HG03159 (cell line): Measurements from ENCODE around the gene FAM3D.

ENCODE experiments used
- ATAC-seq: cut with Tn5 transposase; IDR thresholded peaks from one replicate; pipeline ENCODE4 v1.9.1; 2021; ENCODE audit warnings: mild to moderate bottlenecking, moderate library complexity; ENCODE audit not compliant: unreplicated experiment

Gene FAM3D

DNA sequence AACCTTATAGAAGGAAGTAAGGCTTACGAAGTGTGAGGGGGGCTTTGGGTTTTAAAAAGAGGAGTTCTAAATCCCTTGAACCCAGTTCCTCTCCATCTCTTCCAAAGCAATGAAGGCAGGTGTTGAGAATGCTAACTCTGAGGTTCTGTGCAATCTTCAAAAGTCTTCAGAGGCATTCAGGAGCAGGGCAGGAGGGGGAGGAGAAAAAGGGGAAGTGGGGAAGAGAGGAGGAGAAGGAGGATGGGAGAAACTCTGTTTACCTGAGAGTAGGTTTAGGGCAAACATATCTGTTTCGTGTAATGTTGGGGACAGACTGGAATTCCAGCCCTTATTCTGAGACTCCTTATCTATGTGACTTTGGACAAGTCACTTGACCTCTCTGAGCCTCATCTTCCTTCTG, 36.9 kb downstream of the FAM3D start:
- no peak for ATAC-seq

DNA sequence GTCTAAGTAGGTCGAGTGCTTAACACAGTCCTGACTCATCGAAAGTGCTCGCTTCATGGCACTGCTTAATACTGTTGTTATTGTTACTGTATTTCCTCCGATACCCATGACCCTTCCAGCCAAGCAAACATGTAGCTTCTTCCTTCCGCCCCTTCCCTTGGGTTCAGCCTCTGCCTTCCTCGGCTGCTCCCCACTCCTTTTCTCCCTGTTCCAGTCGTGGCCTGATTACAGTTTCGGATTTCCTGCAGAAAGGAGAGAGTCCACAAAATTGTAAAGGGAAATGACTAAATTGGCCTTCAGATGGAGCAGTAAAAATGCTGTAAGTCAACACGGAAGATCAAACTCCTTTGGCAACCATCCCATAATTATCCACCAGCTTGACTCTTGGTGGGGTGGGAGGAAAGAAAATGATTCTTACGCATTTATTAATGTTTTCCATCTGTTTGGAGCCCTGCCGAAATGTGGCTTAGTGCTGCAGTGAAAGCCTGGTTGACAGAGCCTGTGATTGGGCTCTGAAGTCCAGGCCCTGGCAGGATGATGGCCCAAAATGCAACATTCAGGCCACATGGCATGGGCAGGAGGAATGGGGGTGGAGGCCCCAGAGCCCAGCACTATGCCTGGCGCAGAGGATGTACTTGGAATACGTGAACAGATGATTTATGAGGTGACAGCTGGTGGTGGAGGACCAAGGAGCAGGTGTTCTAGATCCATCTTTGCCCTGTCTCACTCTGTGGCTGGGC, 37.6 kb downstream of the FAM3D start:
- no peak for ATAC-seq

DNA sequence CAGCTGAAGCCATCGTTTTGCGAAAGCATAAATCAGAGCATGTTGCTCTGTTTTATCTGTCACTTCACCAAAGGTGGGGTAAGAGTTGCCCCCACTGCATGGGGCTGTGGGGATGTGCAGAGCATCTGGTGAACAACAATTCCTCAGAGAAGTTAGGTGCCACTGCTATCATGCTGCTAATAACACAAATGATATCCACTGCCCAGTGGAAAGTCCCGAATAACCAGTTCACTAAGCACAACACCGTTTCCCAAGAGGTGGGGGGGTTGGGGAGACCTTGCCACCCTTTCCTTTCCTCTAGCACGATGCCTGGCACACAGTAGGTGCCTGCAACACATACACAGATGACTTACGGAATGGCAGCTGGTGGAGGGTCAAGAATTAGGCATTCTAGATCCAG, 38.6 kb downstream of the FAM3D start:
- no peak for ATAC-seq

DNA sequence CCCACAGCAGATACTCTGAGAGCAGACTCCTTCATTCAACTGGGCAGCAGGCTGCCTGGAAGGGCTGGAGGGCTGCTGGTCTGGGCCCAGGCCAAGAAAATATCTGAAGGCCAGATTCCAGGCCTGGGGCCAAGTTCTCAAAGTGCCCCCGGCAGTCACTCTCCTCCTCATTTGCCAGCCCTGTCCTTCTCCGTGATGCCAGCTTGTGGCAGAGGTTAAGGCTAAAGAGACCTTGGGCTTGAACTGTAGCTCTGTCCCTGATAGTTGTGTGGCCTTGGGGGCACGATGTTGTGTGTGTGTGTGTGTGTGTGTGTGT, 39.0 kb downstream of the FAM3D start:
- ATAC-seq = no peak

DNA sequence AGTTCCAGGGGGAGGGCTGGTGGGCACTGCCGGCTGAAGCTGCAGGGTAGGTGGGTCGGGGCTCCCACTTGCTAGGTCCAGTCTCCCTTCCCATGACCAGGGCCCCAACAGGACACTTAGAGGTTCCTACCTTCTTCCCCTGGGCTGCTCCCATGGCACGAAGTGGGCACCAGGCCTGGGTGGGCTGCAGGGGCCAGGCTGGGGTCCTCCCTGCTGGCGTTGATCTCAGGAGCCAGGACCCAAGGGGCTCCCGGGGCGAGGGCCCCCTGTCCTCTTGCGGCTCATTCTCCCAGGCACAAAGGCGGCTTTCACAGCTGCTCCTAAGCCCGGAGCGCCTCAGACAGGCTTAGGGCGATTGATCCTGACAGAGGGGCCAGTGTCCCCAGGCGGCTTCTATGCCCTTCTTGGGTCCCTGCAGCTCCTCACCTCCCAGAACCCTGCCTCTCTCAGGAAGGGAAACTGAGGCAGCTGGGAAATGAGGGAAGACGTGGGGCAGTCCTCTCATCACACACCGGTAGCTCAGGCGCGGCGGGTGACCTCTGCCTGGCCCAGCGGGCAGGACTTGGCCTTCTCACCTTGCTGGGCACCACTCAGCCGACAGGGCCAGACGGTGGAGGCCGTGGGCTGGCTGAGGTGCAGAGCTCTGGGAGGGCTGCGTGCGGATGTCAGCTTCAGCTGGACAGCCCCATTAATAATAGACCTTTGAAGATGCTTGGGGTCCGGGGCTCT, 39.6 kb downstream of the FAM3D start:
- no peak for ATAC-seq

DNA sequence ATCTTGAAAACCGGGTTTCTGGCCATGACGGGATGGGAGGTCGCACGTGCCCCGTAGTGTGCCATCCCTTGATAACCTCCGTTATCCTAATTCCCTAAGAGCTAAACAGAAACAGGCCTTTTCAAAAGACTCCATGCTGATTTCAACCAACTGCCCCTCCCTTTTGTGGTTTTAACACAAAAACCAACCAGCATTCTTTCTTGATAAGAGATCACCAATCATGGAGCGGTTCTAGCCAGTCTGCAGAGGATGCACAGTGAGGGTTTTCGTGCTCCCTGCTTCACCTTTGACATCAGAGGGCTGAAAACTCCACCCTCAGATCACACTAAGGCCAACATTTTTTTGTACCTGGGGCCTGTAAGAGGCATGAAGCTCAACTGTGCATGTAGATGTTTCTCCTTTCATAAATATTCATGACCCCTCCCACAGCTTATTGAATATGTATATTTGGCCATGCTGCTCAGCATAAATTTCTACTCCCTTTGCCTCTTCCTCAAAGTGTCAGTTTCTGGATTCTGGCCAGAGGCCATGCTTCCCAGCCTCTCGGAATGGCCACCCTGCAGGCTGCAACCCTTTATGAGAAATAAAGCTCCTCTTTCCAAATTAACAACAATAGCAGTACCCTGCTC, 41.3 kb downstream of the FAM3D start:
- ATAC-seq = no peak

DNA sequence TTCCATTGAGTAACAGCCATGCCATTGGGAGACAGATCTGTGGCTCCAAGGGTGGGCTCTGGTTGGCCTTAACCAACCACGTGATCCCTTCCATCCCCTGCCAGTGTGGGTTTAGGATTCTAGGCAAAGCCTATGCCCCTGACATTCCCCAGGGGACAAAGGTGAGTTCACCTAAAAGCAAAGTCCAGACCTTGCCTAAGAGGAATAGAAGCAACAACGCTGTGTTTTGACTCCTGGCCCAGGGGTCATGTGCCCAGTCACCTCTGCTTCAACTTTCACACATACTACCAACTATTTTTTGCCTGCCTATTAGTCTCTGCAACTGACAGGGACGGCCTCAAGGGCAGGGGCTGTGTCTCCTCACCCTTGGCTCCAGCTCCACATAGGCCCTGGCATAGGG, 42.0 kb downstream of the FAM3D start:
- no peak for ATAC-seq

DNA sequence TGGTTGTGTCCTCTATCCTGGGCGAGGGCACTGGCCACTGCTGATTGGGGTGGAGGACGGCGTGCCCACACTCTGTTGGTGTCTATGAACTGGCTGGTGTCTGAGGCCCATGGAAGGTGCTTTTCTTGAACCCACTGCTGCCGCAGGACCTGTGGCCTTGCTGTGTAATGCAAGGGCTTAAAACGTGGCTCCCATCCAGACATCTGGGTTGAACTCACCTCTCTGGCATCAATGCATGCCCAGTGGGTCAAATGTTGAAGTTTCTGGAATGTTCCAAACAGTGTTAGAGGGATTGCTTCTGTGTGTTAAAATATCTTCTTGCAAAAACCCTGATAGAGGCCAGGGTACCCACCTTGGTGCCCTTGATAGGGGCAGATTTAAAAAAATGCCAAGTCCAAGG, 42.6 kb downstream of the FAM3D start:
- no peak for ATAC-seq

DNA sequence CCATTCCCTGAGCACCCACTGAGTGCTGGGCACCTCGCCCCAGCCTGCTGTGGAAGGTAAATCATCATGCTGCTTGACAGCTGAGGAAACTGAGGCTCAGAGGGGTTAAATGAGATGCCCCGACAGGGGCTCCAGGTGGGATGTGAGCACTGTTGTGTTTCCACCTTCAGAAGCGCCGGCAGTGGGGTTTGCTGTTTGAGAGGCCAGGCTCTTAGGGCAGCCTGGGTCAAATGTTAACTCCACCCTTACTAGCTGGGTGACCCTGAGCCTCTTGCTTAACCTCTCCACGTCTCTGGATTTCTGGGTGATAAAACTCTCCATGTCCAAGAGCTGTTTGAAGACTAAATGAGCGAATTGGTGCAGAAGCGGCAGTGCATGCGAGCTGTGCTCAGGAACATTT, 43.1 kb downstream of the FAM3D start:
- no peak for ATAC-seq

DNA sequence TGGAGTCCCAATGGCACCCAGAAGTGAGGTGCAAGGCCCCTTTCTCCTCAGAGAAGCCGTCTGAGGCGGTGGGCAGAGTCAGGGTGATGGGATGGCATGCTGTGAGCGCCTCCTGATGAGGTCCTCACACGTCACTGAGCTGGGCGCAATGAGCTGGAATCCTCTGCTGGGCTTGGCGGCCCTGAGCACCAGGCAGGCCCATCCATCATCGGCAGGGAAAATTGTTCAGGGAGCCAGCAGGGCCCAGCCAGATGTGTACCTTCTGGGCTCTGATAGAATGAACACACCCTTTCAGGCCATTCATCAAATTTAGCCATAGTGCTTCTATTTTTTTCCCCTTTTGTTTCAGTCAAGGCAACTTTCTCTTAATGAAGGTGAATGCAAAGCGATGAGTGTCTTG, 43.7 kb downstream of the FAM3D start:
- no peak for ATAC-seq

DNA sequence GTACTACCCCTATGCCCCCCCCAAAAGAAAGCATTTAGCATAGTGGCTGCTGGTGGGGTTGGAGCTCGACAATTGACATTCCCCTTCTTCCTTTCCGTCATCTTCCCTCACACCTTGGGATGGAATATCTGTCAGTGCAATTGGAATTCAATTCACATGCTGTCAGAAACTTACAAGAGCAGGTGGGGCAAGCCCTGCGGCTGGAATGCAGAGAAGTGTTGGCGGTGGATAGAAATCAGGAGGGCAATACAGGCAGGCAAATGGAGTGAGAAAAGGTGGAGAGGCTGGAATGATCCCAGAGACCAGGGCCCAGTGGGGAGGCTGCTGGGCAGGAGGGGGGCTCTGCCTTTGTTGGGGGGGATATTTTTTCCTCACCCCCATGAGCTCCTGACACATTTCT, 44.1 kb downstream of the FAM3D start:
- no peak for ATAC-seq

DNA sequence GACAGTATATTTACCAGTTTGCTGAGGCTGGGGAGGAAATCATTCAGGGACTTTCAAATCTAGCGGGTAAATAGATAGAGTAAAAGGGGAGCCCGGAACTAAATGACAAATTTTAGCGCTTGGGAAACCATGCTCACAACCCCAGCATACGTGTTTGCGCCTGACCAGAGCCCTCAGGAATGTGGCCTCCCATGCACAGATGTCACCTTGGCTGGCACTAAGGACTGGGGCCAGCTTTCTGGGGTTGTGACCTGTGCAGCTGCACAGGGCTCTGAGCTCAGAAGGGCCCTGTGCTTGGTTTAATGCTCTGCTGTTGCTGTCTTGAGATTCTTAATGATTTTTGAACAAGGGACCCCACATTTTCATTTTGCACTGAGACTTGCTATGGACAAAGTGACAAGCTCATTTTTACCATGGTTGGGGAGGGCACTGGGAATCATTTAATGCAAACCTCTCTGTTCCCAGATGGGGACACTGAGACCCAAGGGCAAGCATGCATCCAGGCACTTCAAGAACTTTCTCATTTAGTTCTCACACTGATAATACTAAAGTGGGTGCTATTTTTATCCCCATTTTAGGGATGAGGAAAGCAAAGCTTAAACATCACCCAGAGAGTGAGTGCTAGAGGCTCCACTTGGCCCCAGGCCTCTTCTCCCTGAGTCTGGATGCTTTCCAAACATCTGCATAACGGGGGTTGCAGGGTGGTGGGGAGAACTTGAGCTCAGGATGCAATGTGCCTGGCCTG, 45.3 kb downstream of the FAM3D start:
- no peak for ATAC-seq

DNA sequence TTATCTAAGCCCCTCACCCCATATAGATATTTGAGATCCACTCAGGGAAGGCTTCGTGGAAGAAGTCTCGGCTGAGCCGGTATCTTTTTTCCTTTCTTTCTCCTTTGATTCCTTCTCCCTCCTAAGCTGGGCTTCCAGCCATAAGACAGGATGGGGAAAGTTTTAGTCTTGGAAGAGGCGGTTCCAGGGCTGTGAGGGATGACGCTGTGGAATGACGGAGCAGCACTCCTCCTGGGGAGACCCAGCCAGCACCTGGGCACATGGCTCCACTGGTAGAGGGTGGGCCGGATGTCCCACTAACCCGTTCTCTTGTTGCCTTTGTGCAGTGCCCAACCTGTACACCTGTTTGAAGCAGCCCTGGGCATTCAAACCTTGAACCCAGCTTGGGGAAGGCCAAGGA, 46.2 kb downstream of the FAM3D start:
- ATAC-seq = no peak

DNA sequence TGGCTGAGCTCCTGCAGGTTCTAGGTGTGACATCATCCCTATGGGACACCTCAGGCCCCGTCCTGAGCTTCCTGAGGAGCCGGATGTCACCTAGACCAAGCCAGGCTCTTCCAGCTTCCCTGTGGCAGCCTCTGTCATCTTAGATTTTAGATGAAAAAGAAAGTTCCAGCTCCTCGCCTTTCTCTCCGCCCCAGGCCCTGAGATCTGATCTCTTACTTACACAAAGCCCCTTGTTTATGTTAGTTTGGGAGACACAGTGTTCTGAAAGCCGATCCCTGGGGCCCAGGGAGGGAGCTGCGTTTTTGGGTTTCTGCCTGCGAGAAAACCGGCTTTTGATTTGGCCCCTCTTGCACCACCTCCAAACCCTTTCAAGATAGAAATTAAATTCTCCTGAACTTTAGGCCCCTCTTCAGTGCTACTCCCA, 49.2 kb downstream of the FAM3D start:
- ATAC-seq = no peak

DNA sequence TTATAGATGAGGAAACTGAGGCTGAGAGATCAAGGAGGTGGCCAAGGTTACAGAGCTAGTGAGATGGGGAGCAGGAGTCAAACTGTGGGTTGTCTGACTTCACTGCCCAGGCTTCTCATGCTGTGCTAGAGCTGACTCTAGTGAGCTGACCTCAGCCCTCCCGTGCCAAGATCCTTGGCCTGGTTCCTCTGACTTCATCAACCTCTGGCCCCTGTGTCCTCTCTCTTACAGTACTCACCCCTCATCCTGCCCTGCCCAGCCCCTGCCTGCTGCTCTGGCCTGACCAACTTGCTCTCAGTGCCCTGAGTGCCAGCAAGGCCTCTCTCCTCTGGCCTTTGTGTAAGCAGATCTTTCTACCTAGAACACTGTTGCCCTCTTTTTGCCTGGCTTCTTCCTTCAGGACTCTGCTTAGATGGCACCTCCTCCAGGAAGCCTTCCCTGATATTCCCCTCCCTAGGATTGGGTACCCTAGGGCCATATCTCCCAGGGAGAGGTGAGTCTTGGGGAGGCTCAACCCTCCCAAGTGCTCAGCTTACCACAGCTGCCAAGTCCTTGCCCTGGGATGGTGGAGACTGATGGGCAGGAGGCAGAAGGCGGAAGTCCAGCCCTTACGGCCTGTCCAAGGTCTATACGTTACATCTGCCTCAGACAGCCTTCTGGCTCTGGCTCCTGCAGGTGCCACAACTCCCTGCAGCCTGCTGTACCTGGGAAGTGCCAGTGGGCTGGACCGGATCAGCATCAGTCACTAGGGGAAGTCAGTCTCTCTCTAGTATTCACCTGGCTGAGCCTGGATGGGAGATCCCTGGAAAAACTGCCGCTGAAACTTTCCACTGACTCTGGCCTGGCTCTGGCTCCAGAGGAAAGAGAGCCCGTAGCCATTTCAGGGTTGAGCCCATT, 53.1 kb downstream of the FAM3D start:
- no peak for ATAC-seq

DNA sequence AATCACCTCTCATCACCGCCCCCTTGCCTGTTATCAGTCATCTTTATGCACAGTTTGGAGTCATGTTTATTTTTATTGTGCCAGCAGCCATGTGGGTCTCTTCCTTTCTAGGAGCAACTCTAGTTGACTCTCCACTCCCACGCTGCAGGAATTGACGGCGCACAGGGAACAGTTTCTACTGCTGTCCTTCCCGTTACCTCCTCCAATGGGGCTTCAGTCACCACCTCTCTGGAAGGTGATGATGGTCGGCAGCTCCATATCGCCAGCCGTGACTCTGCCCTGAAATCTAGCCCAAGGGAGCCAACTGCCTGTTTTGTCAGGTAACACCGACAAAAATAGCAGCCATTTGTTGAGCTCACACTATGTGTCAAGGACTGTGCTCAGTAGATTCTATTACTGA, 53.7 kb downstream of the FAM3D start:
- ATAC-seq = no peak

DNA sequence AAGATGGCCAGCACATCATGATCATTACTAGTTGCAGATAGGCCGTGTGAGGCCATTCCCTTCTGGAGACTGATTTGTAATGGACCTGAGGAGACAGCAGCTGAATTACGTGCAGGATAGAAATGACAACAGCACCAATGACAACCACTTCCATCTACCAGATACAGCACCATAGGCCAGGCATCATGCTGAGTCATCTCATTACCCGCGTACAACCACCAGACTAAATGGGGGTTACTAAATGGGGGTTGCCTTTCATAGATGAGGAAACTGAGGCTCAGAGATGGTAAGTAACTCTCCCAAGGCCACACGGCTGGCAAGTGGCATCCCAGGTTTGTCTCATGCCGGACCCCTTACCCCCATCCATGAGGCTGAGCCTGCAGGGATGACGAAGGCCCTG, 56.6 kb downstream of the FAM3D start:
- ATAC-seq = no peak

DNA sequence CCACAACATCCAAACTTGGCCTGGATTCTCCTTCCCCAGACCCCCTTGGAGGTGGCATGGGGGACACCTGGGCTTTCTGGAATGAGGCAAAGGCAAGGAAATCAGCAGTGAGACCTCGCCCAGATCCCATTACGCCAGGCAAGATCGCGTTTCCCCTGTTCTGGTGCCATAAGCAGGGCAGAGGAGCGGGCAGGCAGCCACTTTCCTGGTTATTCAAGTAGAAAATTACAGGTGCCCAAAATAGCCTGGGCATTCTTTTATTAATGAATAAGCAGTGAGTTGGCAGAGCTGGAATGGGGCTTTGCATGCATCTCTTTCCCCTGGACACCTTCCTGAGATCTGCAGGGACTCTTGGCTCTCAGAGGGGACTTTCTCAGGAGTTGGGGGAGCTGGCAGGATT, 57.9 kb downstream of the FAM3D start:
- ATAC-seq = no peak

DNA sequence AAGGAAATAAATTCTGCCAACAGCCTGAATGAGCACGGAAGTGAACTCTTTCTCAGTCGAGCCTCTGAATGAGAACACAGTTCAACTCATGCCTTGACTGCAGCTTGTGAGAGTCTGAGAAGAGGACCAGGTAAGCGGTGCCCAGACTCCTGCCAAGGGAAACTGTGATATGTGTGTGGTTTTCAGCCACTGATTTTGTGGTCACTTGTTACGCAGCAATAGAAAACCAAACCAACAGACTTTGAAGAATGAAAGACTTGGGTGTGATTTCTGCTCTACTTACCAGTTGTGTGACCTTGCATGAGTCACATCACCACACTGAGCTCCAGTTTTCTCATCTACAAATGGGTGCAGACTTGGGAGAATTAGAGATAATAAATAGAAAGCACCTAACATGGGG, 58.8 kb downstream of the FAM3D start:
- ATAC-seq = no peak

DNA sequence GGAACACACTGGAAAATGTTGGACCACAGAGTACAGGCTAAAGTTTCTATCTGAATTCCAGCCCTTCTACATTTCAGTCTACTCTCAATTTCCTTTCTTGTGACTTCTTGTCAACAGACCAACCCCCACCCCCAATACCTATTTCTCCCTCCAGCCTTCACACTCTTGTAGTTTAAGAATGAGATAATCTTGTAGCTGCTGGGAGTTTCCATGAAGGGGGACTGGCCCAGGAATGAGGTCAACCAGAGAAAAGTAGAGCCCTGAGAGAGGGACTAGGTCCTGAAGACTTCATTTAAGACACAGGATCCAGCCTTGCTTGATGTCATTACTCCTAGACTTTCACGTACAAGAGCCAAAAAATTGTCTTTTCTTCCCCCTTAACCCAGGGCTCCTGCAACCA, 59.9 kb downstream of the FAM3D start:
- no peak for ATAC-seq

DNA sequence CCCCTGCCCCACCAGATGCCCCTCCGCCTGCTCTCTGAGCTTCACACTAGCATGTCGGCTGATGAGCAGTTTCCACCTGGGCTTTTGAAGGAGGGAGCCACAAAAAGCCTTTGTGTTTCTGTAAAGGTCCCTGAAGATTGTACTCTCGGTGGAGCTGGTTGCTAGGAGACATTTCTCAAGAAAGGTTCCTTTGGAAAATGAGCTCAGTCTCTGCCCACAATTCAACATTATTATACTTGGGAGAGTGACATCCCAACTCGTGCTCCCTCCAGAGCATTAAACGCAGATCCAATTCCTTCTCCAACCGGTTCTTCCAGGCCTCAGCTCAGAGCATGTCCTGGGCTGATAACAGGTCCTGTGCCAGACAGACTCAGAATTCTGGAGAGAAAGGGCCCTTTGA, 62.5 kb downstream of the FAM3D start:
- ATAC-seq = no peak
